Glutamatergic neuron (in vitro differentiated cells): ENCODE data around the gene CMTM1. TPM values are rescaled to one million over a fixed set of nuclear protein-coding genes. Genes with fewer than 3 reads are reported as not detected.

Experiments used
- DNase-seq: peaks from one replicate; pipeline ENCODE4 v3.0.0; 2022
- H3K27ac Mint-ChIP-seq: one replicate; pipeline ENCODE4 v1.8.0; 2020; ENCODE audit warnings: mild to moderate bottlenecking, mixed read lengths, inconsistent platforms; ENCODE audit not compliant: unreplicated experiment
- H3K27me3 Mint-ChIP-seq: one replicate; pipeline ENCODE4 v1.8.0; 2020; ENCODE audit warnings: mild to moderate bottlenecking, moderate library complexity, mixed read lengths, inconsistent platforms; ENCODE audit not compliant: unreplicated experiment
- H3K36me3 Mint-ChIP-seq: one replicate; pipeline ENCODE4 v1.8.0; 2020; ENCODE audit warnings: mild to moderate bottlenecking, mixed read lengths, inconsistent platforms; ENCODE audit not compliant: unreplicated experiment
- H3K4me1 Mint-ChIP-seq: one replicate; pipeline ENCODE4 v1.8.0; 2020; ENCODE audit warnings: mild to moderate bottlenecking, low read depth, mixed read lengths, inconsistent platforms; ENCODE audit not compliant: unreplicated experiment
- H3K4me3 Mint-ChIP-seq: one replicate; pipeline ENCODE4 v1.8.0; 2020; ENCODE audit warnings: mild to moderate bottlenecking, mixed read lengths, inconsistent platforms; ENCODE audit not compliant: unreplicated experiment
- H3K9me3 Mint-ChIP-seq: one replicate; pipeline ENCODE4 v1.8.0; 2020; ENCODE audit warnings: mild to moderate bottlenecking, moderate library complexity, mixed read lengths, inconsistent platforms; ENCODE audit not compliant: unreplicated experiment
- CTCF ChIP-seq: fragments of 200-600 bp; sonication (generic); IDR thresholded peaks from one replicate; pipeline ENCODE4 v1.5.0; 2021; ENCODE audit not compliant: partially characterized antibody, unreplicated experiment
- total RNA-seq: library from RNA; stranded (reverse); fragmentation: NEBNext Ultra II Directional; extraction: Animal tissue kit (Norgen Biotek cat#: 25700); gene quantifications from one replicate; pipeline ENCODE4 v1.2.1, GENCODE V29; 2021; ENCODE audit not compliant: unreplicated experiment

The CMTM1 gene
- total RNA-seq, 1 donor from 2014 or later = 5.0 TPM

GRCh38 chr16:66581246-66581952, 15.2 kb downstream of the CMTM1 start:
- no peak overlapping the region for H3K27ac Mint-ChIP-seq
- H3K4me1 Mint-ChIP-seq = no peaks in the 10 kb centered on the region
- peaks cover 2% of the 10 kb centered on the region for H3K9me3 Mint-ChIP-seq
- H3K36me3 Mint-ChIP-seq = peaks cover 7% of the 10 kb centered on the region
- TF ChIP-seq CTCF = no peak
- H3K4me3 Mint-ChIP-seq = no peak overlapping the region
- H3K27me3 Mint-ChIP-seq = peaks cover 15% of the 10 kb centered on the region
- no peak for DNase-seq

GRCh38 chr16:66585481-66586239, 19.4 kb downstream of the CMTM1 start:
- Mint-ChIP-seq H3K27me3 (peaks cover 3% of the 10 kb centered on the region), H3K4me3 (no peak overlapping the region), H3K4me1 (no peaks in the 10 kb centered on the region), H3K27ac (no peak overlapping the region), H3K36me3 (peaks cover 7% of the 10 kb centered on the region), H3K9me3 (peaks cover 2% of the 10 kb centered on the region)
- DNase-seq = no peak
- TF ChIP-seq CTCF = no peak

- Mint-ChIP-seq H3K4me3 (no peak overlapping the region), H3K4me1 (no peaks in the 10 kb centered on the region), H3K9me3 (no peaks in the 10 kb centered on the region), H3K27me3 (peaks cover 3% of the 10 kb centered on the region), H3K27ac (no peak overlapping the region), H3K36me3 (no peaks in the 10 kb centered on the region)
- no peak for TF ChIP-seq CTCF
- DNase-seq = no peak
Observed at GRCh38 chr16:66587881-66588600, 21.8 kb downstream of the CMTM1 start.

GRCh38 chr16:66588981-66589713, 22.9 kb downstream of the CMTM1 start:
- Mint-ChIP-seq H3K4me3 (no peak overlapping the region), H3K36me3 (no peaks in the 10 kb centered on the region), H3K27ac (no peak overlapping the region), H3K9me3 (no peaks in the 10 kb centered on the region), H3K27me3 (peaks cover 3% of the 10 kb centered on the region), H3K4me1 (no peaks in the 10 kb centered on the region)
- TF ChIP-seq CTCF = no peak
- no peak for DNase-seq
